NCI-H82 treated with DMSO at 0.1 percent for 48 hours (cell line): ENCODE results near the gene CCDC40.

ENCODE experiments used
- DNase-seq: peaks from one replicate; lab custom pipeline; 2025; ENCODE audit not compliant: unreplicated experiment; lab: John Stamatoyannopoulos, UW

CCDC40 gene

DNA sequence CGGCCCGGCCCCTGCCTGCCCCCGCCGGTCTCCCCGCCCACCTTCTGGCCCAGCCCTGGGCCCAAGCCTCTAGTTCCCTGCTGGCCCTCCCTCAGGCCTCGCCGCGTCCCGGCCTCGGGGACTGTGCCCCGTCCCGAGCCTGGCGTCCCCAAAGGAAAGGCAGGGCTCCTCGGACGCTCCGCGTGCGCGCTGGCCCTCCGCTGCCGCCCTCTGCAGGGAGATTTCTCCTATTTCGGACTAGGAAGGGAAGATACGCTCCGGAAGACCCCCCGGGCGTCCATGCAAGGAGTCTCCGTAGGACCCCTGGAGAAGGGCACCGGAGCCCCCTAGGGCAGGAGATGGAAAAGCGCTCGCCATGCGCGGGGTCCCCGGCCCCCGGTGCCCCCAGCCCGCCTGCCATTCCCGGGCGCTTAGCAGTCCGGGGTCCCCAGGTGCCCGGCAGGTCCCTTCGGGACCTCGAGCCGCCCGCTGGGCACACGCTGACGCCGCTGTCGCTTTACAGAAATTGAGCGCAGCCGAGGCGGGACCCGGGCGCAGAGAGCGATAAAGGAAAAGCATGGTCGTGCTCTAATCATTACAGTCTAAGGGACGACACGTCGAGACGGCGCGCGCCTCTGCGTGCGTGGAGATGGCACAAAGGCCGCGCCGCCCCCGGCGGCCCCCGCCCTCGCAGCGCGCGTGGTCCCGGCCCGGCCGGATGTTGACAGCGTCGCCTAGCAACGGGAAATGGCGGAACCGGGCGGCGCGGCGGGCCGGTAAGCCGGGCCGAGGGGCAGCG is at the start of gene CCDC40:
Gene CCDC40, plus strand, starts transcription at position 706 of the 778 bp plus-strand sequence. Its CDS starts 21 bp downstream, at position 727.
- DNase-seq, result peak; percentile 43

- DNase-seq, result no peak
Measured at GRCh38 chr17:79987187-79987934, 49.1 kb upstream of the CCDC40 start.

- no peak for DNase-seq
Measured at GRCh38 chr17:79987935-79988184, 48.6 kb upstream of the CCDC40 start.

DNA sequence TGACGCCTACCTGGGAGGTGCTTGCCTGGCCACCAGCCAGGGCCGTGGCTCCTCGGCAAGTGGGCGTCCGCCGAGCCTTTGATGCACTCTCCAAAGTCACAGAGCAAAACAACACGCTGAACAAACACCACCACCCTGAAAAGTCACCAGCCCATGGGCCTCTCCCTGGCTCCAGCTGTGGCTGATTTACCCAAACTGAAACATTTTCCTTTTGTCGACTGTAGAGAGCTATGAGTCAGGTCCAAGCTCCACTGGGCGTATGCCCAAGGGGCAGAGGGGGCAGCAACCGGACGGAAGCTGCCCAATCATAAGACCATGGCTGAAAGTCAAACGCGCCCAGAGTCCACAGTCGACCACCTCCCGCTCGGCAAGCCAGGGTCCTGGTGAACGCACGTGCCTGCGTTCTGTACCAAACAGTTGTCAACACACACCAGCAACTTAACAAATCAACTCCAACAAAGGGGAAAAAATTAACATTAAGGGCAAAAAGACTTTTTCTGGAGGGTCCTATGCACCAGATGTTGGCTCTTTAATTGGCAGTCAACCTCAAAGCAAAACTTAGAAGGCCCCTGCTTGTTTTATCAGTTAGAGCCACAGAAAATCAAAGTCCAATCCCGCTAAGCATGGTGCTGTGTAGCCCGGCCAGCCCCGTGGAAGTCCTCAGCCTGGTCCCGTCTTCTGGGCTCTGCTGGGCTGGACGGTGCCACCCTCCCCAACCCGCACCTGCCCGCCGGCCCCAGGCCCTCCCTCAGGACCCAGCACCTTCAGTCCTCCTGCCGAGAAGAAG is 48.1 kb upstream of the CCDC40 start:
- no peak for DNase-seq

- DNase-seq, result no peak
Measured at GRCh38 chr17:79989106-79989835, 47.2 kb upstream of the CCDC40 start.

- DNase-seq, result no peak
Measured at GRCh38 chr17:79990051-79990592, 46.3 kb upstream of the CCDC40 start.

DNA sequence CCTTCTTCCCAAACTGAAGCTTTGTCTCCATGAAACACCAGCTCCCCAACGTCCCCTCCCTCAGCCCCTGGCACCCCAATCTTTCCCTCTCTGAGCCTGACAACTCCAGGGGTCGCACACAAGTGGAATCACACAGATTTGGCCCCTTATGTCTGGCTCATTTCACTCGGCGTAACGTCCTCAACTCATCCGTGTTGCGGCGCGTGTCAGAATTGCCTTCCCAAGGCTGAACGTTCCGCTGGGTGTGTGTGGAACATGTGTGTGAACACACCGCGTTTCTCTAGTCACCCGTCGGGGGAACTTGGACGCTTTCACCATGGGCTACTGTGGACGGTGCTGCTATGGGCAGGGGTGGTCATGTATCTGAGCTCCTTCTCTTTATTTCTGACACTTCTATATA is 45.7 kb upstream of the CCDC40 start:
- no peak for DNase-seq

DNA sequence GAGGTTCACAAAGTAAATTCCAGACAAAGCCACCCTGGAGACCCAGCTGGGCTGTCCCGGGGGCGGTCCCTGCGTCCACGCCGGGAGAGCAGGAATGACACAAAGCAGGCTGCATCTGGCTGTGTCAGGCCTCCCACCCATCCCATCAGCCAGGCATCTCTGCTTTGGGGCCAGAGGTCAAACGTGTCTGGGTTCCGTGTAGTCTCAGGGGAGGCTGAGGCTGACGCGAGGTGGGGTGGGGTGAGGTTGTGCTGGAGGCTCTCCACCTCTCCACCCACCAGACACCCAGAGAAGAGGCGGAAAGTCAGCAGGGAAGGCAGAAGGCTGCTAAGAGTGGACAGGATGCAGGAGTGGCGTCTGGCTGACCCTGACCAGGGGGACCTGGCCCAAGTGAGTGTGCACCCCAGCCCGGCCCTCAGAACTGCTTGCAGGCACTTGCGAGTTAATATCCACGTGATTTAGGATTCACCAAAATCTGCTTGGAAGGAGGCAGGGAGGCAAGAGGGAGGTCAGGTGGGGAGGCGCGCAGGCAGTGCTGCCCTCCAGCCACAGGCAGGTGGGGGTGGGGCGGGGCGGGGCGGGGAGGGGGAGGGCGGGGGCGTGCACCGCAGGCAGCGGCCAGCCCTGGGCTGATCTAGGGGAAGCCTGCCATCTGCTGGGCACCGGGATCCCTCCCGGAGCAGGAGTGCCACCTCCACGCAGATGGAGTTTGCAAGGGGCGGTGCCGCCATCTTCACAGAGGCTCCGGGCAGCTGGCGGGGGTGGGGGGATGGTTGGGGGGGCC is 45.1 kb upstream of the CCDC40 start:
- DNase-seq, result peak; percentile 47

- no peak for DNase-seq
Measured at GRCh38 chr17:79991924-79992648, 44.4 kb upstream of the CCDC40 start.

DNA sequence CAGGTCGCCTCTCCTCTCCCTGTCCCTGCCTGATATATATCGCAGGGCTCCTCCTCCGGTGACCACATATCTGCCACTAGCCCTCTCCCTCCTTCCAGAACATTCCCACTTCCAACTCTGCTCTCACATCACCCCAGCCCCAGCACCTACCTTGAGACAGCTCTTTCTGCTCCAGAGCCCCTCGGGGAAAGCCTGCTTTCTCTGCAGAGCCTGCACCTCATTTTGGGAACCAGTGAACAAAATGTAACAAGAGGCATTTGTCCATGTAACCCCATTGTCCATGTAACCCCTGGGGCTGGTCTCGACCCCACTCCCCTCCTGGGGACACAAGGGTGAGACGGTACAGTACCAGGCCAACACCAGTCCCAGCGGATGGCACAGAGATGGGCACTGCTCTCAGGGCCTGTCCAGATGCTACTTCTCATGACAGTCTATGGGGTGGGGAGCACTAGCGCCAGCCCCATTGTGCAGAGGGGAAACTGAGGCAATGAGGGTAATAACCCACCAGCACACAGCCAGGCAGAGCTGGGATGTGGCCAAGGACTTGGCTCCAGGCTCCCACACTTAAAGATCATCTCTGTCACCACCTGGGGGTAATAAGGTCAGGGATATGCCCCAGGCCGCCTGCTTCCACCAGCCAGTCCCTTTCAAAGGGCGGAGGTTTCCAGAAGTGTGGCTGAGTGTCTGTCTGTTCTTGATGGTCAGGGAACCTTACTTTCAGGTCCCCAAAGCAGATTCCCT is 43.6 kb upstream of the CCDC40 start:
- DNase-seq, result no peak

DNA sequence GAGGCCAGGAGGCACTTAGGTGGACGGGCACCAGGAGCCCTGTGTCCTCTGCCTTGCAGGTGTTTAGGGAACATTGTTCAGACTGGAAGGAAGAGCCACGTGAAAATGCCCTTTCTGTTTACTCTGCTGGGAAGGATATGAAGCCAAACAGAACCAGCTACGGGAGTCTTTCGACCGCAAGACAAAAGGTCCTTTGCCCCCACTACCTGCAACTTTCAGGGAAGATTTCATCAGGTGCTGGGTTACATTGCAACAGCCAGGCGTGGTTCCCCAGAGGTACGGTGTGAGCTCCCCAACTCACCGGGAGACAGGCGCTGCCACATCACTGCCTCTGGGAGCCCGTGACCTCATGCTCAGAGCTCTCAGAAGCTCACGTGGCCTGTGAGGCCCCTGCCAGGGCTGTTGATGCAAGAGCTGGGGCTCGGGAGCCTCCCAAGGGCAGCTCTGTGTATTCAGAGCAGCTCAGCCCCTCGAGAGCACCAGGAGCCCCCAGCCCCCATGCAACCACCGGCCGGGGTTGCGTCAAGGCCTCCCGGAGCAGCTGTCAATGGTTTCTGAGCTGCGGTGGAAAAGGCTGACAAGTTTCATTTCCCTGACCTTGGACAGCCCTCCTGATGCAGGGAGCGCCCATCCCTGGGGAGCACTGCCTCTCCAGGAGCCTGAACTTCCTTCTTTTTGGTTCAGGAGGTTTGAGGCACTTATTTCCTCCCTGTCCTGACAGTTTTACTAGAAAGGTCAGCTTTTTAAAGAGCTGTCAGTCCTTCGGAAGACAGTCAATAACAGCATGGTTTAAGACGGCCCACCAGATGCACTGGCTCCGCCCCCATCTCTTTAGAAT is 42.8 kb upstream of the CCDC40 start:
- DNase-seq, result peak; percentile 33

GRCh38 chr17:79994228-79994569 is 42.2 kb upstream of the CCDC40 start:
- peak; percentile 18 for DNase-seq

- no peak for DNase-seq
Measured at GRCh38 chr17:79994602-79995001, 41.8 kb upstream of the CCDC40 start.

- DNase-seq, result no peak
Measured at GRCh38 chr17:79995696-79996095, 40.7 kb upstream of the CCDC40 start.

- no peak for DNase-seq
Measured at GRCh38 chr17:79996291-79996690, 40.2 kb upstream of the CCDC40 start.

- no peak for DNase-seq
Measured at GRCh38 chr17:79997011-79997660, 39.3 kb upstream of the CCDC40 start.

DNA sequence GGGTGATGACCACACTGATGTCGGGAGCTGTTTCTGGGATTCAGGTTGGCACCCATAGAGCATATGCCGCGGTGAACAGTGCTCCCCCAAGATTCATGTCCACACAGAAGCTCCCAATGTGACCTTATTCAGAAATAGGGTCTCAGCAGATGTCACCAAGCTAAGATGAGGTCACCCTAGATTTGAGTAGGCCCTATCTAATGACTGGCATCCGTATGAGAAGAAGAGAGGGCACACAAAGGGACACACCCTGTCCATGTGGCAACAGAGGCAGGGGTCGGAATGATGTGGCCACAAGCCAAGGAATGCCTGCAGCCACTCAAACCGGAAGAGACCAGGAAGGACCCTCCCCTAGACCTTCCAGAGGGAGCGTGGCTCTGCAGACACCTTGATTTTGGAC is 36.3 kb upstream of the CCDC40 start:
- DNase-seq, result no peak
